ENCODE results near the gene ATP2B2.

DNA sequence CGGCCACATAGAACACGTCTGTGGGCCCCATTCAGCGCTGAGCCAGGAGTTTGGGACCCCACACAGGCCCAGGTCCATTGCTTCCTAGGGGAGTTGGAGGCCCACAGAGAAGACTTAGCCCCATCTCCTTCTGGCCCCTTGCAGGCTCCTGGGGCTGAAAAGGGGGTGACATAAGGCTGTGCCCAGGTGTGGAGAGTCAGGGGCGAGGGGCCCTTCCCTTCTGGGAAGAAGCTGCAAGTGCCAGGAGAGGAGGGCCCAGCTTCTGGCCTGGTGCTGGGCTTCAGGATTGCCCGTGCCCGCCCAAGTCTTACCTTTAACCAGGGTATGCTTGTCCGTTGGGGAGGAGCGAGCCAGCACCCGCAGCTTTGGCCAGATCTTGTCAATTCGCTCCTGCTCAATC lies 155.6 kb downstream of the ATP2B2 start:
- TF ChIP-seq, protein P1, sequence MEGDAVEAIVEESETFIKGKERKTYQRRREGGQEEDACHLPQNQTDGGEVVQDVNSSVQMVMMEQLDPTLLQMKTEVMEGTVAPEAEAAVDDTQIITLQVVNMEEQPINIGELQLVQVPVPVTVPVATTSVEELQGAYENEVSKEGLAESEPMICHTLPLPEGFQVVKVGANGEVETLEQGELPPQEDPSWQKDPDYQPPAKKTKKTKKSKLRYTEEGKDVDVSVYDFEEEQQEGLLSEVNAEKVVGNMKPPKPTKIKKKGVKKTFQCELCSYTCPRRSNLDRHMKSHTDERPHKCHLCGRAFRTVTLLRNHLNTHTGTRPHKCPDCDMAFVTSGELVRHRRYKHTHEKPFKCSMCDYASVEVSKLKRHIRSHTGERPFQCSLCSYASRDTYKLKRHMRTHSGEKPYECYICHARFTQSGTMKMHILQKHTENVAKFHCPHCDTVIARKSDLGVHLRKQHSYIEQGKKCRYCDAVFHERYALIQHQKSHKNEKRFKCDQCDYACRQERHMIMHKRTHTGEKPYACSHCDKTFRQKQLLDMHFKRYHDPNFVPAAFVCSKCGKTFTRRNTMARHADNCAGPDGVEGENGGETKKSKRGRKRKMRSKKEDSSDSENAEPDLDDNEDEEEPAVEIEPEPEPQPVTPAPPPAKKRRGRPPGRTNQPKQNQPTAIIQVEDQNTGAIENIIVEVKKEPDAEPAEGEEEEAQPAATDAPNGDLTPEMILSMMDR (IDR thresholded peaks at IDR 0.05; ENCODE audit: poor library complexity): no peak
- TF ChIP-seq EZH2phosphoT487 (IDR thresholded peaks at IDR 0.05; ENCODE audit: low read depth, severe bottlenecking, unreplicated experiment): no peak
- no peak for TF ChIP-seq EZH2 (IDR thresholded peaks at IDR 0.05; ENCODE audit: borderline replicate concordance)
